Measurements from ENCODE around the gene SLC16A6.
"Not testable (repeated sequence)": the region's sequence is repeated elsewhere in the genome, so short reads cannot be mapped to it uniquely, and the experiment has no call there.

The SLC16A6 gene

GRCh38 chr17:68246271-68247028, 44.5 kb downstream of the SLC16A6 start:
- DNase-seq: no peak

- no peak for DNase-seq
Observed at GRCh38 chr17:68239632-68240366, 51.1 kb downstream of the SLC16A6 start.

GRCh38 chr17:68238871-68239253, 52.1 kb downstream of the SLC16A6 start:
- no peak for DNase-seq

GRCh38 chr17:68238164-68238870, 52.6 kb downstream of the SLC16A6 start:
- peak; percentile 21 for DNase-seq

GRCh38 chr17:68237369-68238163, 53.4 kb downstream of the SLC16A6 start:
- peak; percentile 54 for DNase-seq

- not testable (repeated sequence) for DNase-seq
Observed at GRCh38 chr17:68235336-68235791, 55.6 kb downstream of the SLC16A6 start.

- peak; percentile 40 for DNase-seq
Observed at GRCh38 chr17:68234726-68235335, 56.1 kb downstream of the SLC16A6 start.

GRCh38 chr17:68232741-68233140, 58.2 kb downstream of the SLC16A6 start:
- DNase-seq: not testable (repeated sequence)

GRCh38 chr17:68231541-68231940, 59.4 kb downstream of the SLC16A6 start:
- DNase-seq: no peak

GRCh38 chr17:68231131-68231530, 59.8 kb downstream of the SLC16A6 start:
- DNase-seq: not testable (repeated sequence)

GRCh38 chr17:68229619-68230018, 61.3 kb downstream of the SLC16A6 start:
- no peak for DNase-seq

GRCh38 chr17:68228817-68229570, 61.9 kb downstream of the SLC16A6 start:
- no peak for DNase-seq

- not testable (repeated sequence) for DNase-seq
Observed at GRCh38 chr17:68228039-68228680, 62.8 kb downstream of the SLC16A6 start.

- DNase-seq: not testable (repeated sequence)
Observed at GRCh38 chr17:68225055-68225454, 65.9 kb downstream of the SLC16A6 start.

- DNase-seq: no peak
Observed at GRCh38 chr17:68222606-68223005, 68.3 kb downstream of the SLC16A6 start.

GRCh38 chr17:68221786-68222185, 69.1 kb downstream of the SLC16A6 start:
- no peak for DNase-seq

- DNase-seq: not testable (repeated sequence)
Observed at GRCh38 chr17:68220786-68221185, 70.1 kb downstream of the SLC16A6 start.

GRCh38 chr17:68220186-68220585, 70.7 kb downstream of the SLC16A6 start:
- not testable (repeated sequence) for DNase-seq

GRCh38 chr17:68219429-68219828, 71.5 kb downstream of the SLC16A6 start:
- not testable (repeated sequence) for DNase-seq

Measured in activated gamma-delta T cell treated with Interleukin-2 at 50 U/mL for 16 hours (primary cell).